ENCODE results near the gene ZFYVE28.

ZFYVE28 gene

DNA sequence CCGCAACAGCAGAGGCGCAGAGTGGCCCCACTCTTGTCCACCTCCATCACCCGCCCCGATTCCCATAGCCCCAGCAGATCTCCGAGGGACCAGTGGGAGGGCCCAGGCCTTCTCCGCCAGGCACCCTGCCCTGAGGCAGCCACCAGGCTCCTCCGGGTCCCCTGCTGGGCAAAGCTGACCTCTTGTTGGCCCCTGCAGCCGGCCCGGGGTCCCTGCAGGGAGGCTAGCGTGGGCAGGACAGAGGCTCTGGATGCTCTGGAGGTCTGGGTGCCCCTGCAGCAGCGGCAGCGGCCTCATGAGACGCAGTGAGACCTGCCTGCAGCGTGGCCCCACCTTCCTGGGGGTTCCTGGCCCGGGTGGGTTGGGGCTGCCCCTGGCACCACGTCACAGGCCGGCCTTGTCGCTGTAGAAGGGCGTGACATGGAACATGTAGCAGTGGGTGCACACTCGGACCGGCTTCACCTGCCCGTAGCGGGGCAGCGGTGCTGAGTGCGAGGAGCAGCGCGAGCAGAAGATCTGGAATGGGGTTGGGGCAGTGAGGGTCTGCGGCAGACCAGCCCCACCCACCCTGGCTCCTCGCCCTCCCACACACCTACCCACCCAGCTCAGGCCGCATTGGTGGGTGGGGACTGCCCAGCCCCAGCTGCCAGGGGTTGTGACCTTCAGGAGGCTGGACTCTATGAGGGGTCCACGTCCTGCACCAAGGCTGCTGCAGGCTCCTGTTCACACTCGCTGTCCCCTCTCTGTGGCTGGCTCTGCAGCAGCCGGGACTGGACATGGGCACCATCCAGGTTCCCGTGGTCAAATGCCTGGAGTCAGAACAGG lies 147.9 kb downstream of the ZFYVE28 start:
- no peak for DNase-seq (ENCODE audit: low spot score)

DNA sequence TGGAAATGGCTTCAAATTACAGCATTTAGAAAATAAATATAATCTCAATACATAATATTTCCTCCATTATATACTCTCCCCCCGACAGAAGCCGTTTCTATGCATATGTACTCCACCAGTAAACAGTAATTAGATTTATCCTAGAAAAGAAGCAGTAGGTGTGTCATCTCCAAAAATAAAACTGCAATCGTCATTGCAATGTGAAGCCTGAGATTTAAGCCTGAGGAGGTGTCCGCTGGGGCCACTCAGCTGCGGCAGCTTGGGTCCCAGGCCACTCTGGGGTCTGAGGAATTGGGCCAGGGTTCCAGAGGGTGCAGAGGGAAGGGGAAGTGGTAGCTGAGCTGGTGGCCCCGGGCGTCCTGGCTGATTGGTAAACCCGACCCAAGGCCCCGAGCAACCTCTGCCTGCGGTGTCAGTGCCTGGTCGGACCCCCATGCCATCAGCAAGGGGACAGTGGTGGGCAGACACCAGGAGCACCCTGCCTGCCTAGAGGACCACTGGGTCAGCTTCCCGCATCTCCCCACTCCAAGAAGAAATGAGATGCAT lies 148.8 kb downstream of the ZFYVE28 start:
- DNase-seq (ENCODE audit: low spot score) = no peak

DNA sequence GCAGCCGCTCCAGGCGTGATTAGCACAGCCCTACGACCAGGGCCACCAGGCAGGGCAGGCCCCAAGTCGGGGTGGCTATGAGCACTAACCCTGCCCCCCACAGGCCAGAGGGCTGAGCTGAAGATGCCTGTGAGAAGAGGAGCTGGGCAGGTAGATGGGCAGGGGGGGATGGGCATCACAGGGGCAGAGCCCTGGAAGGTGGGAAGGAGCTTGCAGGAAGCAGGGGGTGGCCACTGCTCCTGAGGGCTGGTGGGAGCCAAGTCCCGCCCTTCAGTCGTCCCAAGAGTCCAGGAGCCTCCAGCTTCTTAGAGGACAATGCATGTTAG lies 149.3 kb downstream of the ZFYVE28 start:
- no peak for DNase-seq (ENCODE audit: low spot score)

DNA sequence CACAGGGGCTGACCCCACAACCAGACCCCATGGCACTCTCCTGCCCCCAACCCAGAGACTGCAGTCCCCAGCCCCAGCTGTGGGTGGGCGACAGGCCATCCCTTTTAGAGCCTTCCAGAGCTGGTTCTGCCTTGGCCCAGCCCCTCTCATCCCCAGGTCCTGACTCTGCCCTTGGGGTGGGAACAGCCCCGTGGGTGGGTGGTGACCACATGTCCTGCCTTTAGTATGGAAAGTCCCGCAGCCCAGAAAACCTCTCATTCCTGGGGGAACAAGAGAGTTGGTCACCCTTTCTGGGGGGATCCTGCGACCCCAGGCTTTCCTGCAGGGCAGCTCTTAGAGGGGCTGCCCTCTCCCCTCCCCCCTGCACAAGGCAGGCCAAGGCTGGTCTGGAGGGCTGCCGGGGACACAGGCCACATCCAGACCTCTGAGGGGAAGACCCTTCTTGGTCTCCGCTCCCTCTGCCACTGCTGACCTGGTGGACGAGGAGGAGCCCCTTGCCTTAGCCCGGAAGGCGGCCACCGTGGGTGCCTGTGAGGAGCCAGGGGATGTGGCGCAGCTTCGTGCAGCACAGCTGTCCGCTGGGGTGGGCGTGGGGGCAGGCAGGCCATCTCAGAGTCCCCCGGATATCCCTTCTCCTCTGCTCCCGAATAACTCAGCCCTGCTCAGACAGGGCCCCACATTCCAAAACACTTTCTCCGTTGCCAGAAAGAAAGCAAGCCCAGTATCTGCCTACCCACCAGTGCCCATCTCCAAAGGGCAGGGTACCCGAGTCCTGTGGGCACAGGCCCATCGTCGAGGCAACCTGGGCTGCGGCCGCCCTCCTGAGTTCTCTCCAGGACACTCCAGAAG lies 149.9 kb downstream of the ZFYVE28 start:
- DNase-seq (ENCODE audit: low spot score) = no peak

DNA sequence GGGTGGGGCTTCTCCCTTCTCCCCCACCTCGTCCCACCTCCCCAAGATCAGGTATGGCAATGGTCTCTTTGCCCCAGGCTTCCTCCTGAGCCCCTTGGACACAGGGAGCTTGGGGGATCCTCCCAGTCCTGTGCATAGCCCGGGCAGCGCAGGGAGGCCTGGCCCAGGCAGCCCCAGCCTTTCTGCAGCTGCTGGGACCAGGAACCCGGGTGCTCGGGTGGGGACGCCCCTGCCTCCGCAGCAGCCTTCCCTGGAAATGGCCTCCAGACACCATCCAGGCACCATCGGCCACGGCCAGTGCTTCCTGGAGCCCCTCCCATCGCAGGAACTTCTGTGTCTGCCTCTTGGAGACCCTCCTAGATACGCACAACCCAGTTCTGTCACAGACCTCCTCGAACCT lies 150.6 kb downstream of the ZFYVE28 start:
- DNase-seq (ENCODE audit: low spot score) = no peak

DNA sequence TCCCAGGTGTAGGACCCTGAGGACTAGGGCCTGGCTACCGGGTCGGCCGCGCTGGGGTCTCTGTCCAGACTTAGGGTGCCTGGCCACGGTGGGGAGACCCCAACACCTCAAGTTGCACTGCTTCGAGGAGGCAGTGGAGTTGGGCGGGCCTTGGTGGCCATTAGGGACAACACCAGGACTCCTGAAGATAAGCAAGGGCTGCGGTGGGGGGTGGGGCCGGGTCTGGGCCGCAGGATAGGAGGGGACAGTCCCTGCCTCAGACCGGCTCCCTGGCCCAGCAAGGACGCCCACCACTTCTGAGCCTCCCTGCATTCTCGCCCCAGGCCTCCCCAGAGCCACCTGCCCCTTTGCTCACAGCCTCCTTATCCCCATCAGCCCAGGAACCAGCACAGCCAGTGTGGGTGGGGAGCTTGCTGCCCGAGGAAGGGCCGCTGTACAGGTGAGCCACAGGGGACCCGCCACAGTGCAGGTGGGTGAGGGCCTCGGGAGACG lies 151.1 kb downstream of the ZFYVE28 start:
- DNase-seq (ENCODE audit: low spot score) = no peak

DNA sequence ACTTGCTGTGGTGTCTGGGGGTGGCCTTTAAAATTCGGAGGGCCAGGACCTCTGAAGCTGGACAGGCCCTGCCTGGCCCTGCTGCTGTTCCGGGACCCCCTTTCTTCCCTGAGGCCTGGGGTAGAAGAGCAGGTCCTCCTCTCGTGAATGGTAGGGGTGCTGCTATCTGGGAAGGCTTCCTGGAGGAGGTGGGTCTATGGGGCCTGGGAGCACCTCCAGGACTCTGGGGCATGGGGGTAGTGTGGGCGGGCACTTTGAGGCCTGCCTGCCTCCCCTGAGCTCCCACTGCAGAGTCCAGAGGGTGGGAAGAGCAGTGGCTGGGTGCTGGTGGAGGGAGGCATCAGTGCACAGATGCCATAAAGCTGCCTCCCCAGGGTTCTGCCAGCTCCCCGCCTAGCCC lies 151.6 kb downstream of the ZFYVE28 start:
- no peak for DNase-seq (ENCODE audit: low spot score)

DNA sequence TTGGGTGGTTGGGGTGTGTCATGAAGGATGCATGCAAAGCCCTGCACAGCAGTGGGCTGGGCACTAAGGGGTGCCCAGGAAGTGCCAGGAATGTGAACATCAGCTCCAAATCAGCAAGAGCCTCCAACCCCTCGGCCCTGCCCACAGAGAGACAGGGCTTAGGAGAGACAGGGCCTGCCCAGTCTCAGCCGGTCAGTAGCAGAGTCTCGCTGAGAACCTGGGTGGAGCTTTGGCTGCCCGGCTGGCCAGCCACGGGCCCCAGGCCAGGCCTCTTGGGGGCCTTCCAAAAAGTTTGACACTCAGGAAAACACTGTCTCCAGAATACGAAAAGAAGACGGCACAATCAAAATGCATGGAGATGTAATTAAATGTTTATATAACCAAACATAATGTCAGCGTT lies 152.3 kb downstream of the ZFYVE28 start:
- no peak for DNase-seq (ENCODE audit: low spot score)

DNA sequence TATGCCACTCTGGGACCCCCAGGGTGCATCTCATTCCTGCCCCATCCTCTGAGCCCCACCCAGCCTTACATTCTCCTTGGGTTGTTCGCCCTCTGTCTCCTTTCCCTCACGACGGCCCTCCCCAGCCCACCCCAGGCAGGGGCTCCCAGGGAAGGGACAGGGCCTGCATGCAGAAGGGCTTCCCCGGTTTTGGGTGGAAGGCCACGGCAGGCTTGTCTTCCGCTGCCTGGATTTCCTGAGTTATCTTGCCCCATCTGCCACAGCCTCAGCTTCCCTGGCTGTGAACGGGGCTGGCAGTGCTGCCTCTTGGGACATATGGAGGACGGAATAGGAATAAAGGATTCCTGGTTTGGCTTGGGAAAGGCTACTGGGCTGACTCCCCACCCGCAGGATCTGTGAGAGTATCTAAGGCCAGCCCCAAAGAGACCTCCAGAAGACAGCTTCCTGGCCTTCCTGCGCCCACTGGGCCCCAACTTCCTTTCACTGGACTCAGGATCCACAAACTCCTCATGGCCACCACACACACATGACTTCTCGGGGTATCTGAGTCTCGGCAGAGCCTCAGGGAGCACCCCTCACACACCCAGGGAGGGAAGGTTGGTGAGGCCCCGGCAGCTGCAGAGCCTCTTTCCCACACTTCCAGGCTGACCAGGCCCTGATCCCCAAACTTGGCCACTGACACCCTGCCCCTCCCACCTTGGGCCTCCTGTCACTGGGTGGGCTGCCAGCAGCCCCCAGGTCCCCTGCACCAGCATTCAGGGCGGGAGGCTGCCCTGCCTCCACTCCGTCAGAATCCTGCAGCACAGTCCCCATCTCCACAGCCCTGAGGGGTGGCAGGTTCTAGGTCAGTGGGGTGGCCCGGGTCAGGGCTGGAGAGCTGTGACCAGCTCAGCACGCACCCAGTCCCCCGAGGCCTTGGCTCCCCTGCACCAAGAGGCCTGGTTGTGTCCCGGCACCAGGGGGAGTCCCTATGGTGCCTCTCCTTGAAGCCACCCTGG lies 153.0 kb downstream of the ZFYVE28 start:
- DNase-seq (ENCODE audit: low spot score) = no peak

DNA sequence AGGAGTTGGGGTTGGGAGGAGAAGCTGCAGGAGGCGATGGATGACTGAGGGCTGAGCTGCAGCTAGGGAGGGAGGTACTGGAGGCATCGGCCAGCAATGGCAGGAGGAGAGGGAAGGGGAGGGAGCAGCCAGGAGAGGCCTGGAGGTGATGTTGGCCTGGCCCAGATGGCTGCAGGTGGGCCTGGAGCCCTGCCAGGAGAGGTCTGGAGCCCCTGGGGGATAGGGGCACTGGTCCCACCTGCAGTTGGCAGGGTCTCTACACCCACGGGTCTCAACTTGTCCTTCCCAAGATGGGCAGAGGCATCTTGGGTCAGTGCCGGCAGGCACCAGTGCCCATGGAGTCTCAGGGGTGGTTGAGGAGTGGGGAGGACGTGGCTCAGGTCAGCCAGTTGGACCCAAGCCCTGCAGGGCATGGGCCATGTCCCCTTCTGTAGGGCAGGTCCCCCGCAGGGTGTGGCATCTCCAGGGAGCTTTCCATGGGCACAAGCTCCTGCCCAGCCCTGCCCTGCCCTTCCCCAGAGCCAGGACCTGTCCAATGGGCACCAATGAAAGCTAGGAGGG lies 153.9 kb downstream of the ZFYVE28 start:
- DNase-seq (ENCODE audit: low spot score) = no peak

DNA sequence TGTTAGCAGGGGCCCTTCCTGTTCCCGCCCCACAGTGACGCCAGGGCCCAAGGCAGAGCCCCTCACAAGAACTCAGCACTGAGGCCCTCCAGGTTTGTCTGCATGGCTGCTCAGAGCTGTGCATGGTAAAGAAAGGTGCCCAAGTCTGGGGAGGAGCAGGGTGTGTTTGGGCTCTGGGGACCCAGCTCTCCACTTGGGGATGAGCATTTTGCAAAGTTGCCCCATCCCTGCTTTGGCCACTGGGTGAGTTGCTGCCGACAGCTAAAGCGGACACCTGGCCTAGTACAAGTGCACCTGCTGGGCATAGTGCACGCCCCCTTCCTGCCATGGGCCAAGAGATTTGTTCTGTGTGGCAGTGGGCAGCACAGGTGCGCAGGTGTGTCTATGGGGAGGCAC lies 154.5 kb downstream of the ZFYVE28 start:
- no peak for DNase-seq (ENCODE audit: low spot score)

DNA sequence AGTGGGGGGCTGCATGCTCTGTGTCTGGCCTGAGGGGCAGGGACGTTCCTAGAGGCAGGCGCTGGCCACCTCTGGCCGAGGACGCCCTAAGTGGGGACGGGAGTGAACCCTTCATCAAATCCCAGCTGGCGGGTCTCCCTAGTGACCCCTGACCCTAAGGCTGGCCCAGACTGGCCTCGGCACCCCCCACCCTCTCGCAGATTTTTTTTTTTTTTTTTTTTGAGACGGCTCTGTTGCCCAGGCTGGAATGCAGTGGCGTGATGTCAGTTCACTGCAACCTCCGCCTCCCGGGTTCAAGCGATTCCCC lies 155.5 kb downstream of the ZFYVE28 start:
- DNase-seq (ENCODE audit: low spot score) = no peak

DNA sequence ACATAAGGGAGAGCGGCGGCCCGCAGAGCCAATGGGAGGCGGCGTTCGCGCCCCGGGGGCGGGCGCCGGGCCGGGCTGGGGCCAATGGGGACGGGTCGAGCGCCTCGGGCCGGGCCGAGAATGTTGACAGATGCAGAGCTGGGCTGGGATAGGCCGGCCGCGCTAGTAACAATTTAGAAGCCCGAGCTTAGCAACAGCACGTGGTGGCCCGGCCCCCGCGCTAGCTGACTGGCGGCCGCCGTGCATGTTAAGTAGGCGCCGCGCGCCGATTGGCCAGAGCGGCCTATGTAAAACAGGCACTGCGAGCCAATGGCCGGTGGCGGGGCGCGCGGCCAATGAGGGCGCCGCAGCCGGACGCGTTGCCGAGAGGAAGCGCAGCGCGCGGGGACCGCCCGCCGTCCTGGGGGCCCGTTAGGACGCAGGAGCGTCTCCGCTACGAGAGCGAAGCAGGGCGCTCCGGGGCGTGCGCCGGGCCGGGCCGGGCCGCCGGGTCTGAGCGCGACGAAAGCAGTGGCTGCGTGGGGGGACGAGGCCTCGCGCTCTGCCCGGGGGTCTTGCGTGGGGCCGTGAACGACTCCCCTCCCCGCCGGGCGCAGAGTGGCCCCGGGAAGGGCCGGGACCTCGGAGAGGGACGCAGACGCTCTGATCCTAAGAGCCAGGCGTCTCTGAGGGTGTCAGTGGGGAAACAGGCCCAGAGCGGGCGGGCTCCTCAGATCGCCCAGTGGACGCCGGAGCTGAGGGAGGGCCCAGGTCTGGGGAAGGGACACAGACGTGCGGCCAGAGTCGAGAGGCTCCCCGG lies 156.1 kb downstream of the ZFYVE28 start:
- peak; percentile 99 for DNase-seq (ENCODE audit: low spot score)

DNA sequence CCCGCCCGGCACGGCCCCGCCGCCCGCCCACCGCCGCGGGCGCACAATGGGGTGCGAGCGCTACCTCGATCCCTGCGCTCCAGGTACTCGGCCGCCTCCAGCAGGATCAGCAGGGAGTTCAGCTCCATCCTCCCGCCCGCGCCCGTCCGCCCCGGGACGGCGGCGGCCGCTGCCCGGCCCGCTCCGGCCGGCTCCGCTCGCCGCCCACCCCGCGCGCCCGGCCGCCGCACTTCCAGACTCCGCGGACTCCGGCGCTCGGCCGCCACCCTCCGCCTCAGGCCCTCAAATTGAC lies 156.6 kb downstream of the ZFYVE28 start, which contains the start of gene MXD4:
MXD4 (minus strand) TSS at position 257 of the 292 bp plus-strand sequence; CDS start at position 128, 129 bp downstream.
- no peak for DNase-seq (ENCODE audit: low spot score)

DNA sequence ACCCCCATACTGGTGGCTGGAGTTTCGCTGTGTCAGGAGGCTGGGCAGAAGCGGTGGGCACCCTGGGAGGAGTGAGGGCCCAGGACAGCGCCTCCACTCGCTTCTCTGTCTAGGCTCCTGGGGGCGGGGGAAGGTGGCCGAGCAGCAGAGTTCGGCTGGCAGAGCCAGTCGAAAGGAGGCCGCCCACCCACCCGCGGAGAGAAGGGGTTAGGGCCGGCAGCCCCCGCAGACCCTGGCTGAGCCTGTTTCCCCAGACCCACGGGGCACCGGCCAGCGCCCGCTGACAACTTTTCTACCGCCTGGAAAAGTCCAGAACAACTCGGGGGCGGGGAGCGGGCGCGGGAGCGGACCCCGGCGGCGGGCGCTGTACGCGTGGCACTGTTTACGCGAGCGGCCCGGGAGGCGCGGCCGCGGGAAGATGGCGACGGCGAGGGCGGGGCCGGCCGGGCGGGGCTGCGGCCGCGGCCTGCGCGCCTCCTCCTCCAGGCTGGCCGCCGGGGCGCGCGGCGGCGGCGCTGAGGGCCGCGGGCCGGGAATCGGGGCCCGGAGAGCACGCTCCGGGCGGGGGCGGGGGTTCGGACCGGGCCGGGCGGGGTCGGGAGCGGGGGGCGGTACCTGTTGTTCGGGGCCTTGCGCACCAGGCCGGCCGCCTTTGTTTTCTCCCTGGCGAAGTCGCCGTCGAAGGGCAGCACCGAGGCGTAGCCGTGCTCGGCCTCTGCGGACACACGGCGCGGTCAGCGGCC lies 157.2 kb downstream of the ZFYVE28 start:
- no peak for DNase-seq (ENCODE audit: low spot score)

DNA sequence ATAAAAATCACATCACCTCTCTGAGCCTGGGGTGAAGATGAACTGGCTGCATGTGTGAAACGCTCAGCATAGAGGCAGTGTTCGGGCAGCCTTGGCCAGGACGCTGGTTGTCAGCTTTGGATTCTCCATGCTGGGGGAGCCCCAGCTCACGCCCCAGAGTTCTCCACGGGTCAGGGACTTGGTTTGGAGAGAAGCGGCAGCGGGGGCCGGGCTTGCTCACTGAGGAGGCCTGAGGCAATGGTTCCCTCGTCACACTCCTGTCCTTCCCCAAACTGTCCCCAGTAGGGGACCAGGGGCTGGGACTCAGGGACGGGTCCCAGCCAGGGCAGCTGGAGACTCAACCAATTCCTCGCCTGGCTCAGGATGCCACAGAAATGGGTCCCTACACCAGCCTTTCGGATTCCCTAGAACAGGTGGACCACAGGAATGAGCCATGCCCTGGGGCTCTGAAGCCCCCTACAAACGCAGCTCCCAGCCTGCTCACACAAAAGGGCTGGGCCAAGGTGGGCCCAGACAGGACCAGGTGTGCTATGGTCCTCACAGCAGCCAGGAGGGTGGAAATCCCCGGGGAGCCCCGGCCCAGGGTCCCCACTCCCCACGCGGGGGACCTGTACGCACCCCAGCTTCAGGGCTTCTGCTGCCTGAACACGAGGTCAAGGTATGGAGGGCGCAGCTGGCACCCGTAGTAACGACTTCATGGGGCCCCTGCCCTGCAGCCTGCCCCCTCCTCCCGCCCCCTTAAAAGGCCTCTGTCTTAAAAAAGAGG lies 157.9 kb downstream of the ZFYVE28 start:
- no peak for DNase-seq (ENCODE audit: low spot score)

DNA sequence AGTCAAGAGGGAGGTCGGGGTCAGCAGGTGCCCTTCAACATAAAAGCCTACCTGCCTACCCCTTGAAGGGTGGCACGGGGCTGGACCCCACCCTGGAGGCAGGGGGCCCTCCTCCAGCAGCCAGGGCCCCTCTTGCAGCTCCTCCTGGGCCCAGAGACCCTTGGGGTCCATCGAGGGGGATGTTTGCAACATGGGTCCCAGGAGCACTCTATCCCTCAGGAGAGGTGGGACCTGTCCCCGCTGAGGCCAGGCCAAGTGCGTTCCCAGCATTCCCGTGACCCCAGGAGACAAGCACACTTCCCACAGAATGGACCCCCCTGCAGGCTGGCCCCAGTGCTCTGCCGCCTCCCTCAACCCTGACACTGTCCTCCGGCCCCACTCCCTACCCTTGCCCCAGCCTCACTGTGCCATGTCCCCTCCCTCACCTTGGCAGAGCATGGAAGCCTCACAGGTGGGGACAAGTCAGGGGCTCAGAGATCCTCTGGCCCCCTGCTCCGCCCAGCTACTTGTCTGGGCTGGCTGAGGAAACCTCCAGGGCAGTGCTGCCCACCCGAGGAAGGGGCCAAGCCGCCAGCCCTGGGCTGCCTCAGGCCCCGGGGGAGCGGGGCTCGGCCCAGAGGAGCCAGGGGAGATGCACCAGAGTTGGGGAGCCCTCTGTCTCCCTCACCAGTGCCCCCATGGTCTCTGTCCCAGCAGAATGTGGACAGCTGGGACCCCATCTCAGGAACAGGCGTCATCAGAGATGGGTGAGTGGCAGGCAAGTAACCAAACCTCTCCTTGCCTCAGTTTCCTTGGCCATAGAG lies 158.7 kb downstream of the ZFYVE28 start:
- no peak for DNase-seq (ENCODE audit: low spot score)

DNA sequence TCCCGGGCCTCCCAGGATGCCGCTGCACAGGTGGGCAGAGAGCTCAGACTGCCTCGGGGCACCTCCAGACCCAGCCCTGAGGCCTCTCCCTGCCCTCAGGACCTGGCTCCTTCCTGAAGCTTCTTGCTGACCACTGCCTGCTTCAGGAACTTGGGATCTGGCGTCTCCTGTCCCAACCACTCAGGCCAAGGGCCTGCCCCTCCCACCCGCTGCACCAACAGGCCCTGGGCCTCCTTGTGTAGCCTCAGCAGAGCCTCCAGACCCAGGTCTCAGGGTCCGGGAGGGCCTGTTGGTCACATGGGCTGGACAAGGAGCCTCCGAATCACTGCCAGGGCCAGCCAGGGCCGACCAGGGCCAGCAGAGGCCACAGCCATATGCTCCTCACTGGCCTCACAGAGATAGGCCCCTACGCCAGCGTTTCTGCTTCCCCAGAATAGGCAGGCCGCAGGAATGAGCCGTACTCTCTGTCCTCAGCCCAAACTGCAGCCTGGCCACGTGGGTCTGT lies 159.4 kb downstream of the ZFYVE28 start:
- DNase-seq (ENCODE audit: low spot score) = no peak
